HG02610 (cell line): ENCODE data around the gene PIP5K1C.

Experiments
- ATAC-seq: cut with Tn5 transposase; IDR thresholded peaks from one replicate; pipeline ENCODE4 v1.9.1; 2021; ENCODE audit warnings: mild to moderate bottlenecking, moderate library complexity; ENCODE audit not compliant: unreplicated experiment

PIP5K1C gene

GRCh38 chr19:3664879-3665642 lies 35.2 kb downstream of the PIP5K1C start:
- no peak for ATAC-seq

GRCh38 chr19:3663838-3664237 lies 36.4 kb downstream of the PIP5K1C start:
- no peak for ATAC-seq

DNA sequence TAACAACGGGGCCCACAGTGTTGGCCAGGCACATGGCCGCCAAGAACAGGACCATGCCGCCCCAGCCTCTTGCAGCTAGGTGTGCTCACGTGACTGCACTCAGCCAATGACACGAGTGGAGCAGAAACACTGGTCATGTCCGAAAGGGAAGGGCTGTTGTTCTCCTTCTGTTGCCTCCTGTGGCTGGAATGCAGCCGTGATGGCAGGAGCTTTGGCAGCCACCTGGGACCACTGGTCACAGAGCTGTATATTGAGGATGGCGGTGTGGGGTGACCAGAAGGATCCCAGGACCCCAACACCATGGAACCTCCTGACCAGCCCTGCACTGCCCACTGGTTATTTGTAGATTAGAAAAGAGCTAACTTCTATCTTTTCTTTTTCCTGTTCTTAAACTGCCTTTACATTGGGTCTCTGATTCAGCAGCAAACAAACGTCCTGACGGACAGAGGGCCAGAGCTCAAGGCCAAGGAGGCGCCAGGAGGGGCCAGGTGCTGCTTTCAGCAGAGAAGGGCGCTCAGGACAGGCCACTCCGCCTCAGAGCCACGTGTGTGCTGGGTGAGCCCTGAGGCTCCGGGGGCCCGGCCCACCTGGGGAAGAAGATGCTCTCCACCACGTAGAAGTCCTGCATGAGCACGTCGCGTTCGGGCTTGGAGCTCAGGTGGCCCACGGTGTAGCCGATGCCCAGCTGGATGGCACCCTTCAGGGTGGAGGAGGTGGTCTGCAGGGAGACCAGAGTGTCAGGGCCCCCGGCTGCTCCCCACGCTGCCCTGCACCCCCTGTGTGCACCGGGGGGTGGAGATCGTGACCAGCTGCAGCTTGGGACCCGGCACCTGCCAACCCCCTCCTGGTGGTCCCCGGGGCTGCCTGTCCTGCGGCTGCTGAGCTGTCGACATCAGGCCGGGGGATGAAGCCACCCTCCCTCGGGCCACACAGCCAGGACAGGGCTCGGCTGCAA lies 38.7 kb downstream of the PIP5K1C start:
- ATAC-seq: no peak

DNA sequence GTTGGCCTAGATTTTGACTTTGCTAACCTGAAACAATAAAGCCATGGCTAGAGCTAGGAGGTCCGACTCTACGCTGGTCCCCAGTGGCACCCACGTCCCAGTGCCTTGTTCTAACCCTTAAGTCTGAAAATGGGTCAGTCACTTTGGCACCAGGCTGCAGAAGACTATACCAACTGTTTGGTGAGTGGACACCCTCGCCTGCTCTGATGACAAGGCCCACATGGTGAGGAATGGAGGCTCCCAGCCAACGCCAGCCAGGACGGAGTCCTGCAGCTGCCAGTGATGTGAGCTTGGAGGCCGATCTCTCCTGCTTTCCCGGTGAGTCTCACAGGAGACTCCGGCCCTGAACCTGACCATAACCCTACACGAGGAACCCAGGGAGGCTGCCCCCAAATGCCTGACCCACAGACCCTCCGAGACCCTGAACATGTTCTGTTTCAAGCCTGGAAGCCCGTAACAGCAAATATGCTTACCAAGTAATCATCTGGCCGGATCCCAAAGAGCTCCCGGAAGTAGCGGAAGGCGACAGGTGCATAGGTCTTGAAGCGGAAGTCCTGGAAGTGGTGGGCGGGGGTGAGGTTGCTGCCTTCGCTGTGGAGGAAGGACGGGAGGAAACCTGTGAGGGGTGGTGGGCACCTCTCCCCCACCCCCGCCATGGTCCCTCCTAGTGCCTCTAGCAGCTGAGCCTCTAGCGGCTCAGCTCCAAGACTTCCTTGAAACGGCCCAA lies 39.6 kb downstream of the PIP5K1C start:
- no peak for ATAC-seq

- no peak for ATAC-seq
Measured at GRCh38 chr19:3659746-3660112, 40.5 kb downstream of the PIP5K1C start.

GRCh38 chr19:3658870-3659745 lies 41.2 kb downstream of the PIP5K1C start:
- no peak for ATAC-seq

- ATAC-seq: no peak
Measured at GRCh38 chr19:3658004-3658869, 42.0 kb downstream of the PIP5K1C start.

GRCh38 chr19:3657395-3657769 lies 42.9 kb downstream of the PIP5K1C start:
- no peak for ATAC-seq

DNA sequence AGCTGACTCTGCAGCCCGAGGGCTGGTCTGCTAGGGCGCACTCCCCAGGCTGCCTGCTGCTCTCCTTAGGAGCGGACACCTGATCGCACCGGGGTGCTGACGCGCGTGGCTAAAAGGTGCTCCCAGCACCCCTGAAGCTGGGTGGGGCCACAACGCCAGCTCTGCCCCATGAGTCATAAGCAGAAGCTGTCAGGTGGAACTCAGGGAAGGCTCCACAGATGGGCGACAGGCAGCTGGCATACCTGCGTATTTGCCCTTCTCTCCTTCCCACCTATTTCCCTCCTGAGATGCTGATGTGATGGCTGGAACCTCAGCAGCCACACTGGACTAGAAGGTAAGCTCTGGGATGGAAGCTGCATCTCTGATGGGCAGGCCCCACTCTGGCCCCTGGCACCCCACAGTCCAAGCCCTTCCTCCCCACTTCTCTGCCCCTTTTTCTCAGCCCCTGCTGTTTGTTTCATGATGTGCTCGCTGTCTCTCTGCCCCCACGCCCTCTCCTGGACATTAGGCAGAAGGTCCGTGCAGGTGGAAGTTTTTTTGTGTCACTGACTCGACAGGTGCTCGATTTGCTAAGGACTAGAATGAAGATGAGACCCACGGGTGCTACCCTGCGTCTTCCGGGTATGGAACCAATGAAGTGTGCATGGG lies 43.4 kb downstream of the PIP5K1C start:
- ATAC-seq: no peak

GRCh38 chr19:3656073-3656746 lies 44.1 kb downstream of the PIP5K1C start:
- ATAC-seq: no peak

DNA sequence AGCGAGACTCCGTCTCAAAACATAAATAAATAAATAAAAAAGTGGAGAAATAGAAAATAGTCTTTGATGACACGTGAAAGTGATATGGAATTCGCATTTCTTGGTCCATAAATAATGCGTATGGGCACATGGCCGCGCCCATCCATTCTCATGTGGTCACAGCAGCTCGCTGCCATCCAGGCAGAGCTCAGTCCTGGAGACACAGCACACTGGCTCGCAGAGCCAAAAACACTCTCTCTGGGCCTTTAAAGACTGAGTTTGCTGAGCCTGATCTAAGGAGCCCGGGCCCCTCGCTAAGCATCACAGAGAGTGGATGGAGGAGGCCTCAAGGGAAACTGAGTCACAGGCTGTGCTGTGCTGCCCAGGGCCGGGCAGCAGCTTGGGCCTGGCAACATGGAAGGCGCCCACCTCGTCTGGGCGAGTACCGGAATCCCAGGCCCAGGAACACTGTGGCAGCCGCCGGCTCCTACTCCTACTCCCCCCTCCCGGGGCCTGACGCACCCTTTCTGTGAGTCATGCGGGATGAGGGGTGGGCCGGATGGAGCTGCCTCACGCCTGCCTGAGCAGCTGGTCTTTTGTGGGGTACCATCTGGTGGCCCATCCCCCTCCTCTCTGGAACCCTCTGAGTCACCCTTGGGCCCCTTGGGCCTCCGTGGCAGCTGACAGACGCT lies 44.7 kb downstream of the PIP5K1C start:
- no peak for ATAC-seq

DNA sequence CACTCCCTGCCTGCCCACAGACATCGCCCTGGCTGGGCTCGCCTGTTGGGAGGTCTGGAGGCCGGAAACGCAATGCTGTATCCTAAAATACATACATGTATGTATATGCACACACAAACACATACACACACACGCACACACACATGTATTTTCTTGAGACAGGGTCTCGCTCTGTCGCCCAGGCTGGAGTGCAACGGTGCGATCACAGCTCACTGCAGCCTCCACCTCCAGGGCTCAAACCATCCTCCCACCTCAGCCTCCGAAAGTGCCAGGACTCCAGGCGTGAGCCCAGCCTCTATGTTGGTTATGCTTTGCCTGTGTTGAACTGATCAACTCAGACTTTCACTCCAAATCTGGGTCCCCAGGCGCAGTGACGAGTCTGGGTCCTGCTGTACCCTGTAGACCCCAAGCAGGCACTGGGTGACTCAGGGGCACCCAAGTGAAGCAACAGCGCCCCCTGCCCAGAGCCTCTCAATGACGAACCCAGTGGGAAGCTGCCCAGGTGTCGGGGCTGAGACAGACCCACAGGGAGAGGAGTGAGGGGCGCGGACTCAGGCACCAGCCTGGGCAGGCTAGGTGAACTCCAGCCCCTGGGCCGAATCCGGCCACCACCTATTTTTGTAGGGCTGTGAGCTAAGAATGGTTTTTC lies 46.3 kb downstream of the PIP5K1C start:
- no peak for ATAC-seq

DNA sequence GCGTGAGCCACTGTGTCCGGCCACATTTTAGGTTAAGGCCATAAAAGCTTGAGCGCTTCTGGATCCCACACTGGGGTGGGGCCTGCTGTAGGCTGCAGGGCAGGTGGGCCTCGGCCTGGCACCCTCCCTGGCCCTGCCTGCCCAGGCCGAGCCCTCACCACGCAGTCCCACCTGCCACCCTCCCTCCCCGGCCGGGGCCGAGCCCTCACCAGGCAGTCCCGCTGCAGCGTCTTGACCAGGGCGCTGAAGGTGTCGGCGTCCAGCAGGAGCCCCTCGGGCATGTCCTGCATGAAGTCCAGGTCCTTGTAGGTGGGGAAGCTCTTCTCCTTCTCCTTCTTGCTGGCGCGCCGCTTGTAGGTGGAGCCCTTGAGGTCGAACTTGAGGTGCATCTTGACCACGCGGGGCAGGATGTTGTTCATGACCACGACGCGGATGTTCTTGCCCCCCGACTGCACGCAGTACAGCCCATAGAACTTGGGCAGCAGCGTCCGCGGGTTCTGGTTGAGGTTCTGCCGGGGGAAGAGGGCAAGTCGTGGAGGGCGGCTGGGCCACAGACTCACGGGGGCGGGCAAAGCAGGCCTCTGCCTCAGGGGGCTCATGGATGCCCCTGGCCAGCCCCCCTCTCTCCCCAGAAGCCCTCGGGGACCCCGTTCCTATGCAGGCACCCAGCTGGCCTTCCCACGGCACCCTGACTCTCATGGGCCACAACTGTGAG lies 47.0 kb downstream of the PIP5K1C start:
- no peak for ATAC-seq

- no peak for ATAC-seq
Measured at GRCh38 chr19:3652422-3652821, 47.8 kb downstream of the PIP5K1C start.

GRCh38 chr19:3651684-3652083 lies 48.6 kb downstream of the PIP5K1C start:
- ATAC-seq: no peak

DNA sequence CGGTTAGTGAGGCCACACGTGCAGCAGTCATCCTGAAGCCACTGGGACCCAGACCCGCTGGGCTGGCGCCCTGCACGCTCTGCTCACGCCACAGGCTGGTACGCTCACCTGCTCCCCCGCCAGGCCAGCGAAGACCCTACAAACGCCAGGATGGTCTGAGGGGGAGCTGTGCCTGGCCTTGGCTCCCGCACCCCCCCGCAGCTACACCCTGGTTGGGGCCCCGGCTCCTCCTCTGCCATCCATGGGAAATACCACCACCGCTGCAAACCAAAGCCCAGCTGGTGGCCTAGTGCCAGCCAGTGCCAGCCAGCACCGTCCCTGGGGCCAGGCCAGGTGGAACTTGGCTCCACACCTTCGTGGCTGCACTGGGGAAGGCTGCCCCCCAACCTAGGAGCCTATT lies 50.4 kb downstream of the PIP5K1C start:
- ATAC-seq: no peak
